GOT3 (cell line): ENCODE measurements around the gene SDCCAG8.
"Not testable (repeated sequence)": the region's sequence is repeated elsewhere in the genome, so short reads cannot be mapped to it uniquely, and the experiment has no call there.

Experiments
- DNase-seq: peaks from one replicate; lab custom pipeline; 2025; ENCODE audit warnings: mixed read lengths; lab: John Stamatoyannopoulos, UW

SDCCAG8 gene

GRCh38 chr1:243255791-243256512, at the start of gene SDCCAG8:
SDCCAG8 (plus strand) TSS chr1:243256041; CDS start chr1:243256174, 133 bp downstream.
- peak; percentile 96 for DNase-seq

- DNase-seq: not testable (repeated sequence)
These were observed 43.9 kb upstream of the SDCCAG8 start for GRCh38 chr1:243211984-243212383.

- no peak for DNase-seq
These were observed 42.6 kb upstream of the SDCCAG8 start for GRCh38 chr1:243213045-243213787.

GRCh38 chr1:243215276-243215875, 40.5 kb upstream of the SDCCAG8 start:
- DNase-seq: not testable (repeated sequence)

- no peak for DNase-seq
These were observed 39.1 kb upstream of the SDCCAG8 start for GRCh38 chr1:243216741-243217140.

- DNase-seq: no peak
These were observed 38.5 kb upstream of the SDCCAG8 start for GRCh38 chr1:243217349-243217748.

- no peak for DNase-seq
These were observed 37.8 kb upstream of the SDCCAG8 start for GRCh38 chr1:243218059-243218458.

- no peak for DNase-seq
These were observed 28.2 kb upstream of the SDCCAG8 start for GRCh38 chr1:243227622-243228021.

- DNase-seq: no peak
These were observed 26.3 kb upstream of the SDCCAG8 start for GRCh38 chr1:243229526-243229925.

GRCh38 chr1:243230914-243231313, 24.9 kb upstream of the SDCCAG8 start:
- no peak for DNase-seq

GRCh38 chr1:243233908-243234307, 21.9 kb upstream of the SDCCAG8 start:
- DNase-seq: no peak

GRCh38 chr1:243234978-243235647, 20.7 kb upstream of the SDCCAG8 start:
- DNase-seq: no peak

GRCh38 chr1:243236604-243237252, 19.1 kb upstream of the SDCCAG8 start:
- DNase-seq: no peak

- DNase-seq: no peak
These were observed 11.4 kb upstream of the SDCCAG8 start for GRCh38 chr1:243244432-243244841.

- DNase-seq: no peak
These were observed 8.9 kb upstream of the SDCCAG8 start for GRCh38 chr1:243246916-243247315.

- no peak for DNase-seq
These were observed 7.9 kb upstream of the SDCCAG8 start for GRCh38 chr1:243247901-243248300.

GRCh38 chr1:243249214-243249613, 6.6 kb upstream of the SDCCAG8 start:
- DNase-seq: no peak

- DNase-seq: no peak
These were observed 5.7 kb upstream of the SDCCAG8 start for GRCh38 chr1:243250102-243250501.

- DNase-seq: no peak
These were observed 4.3 kb upstream of the SDCCAG8 start for GRCh38 chr1:243251539-243251938.

GRCh38 chr1:243253211-243253925, 2.5 kb upstream of the SDCCAG8 start:
- no peak for DNase-seq

- DNase-seq: no peak
These were observed 2.0 kb upstream of the SDCCAG8 start for GRCh38 chr1:243253926-243254232.
